GM12891 (cell line): ENCODE measurements around the gene ZFAND3.

ENCODE experiments used
- POLR2A ChIP-seq: IDR thresholded peaks from 2 replicates; pipeline ENCODE4 v1.6.1; 2011; ENCODE audit warnings: low read depth, low read length, control low read depth
- POLR2AphosphoS5 ChIP-seq: IDR thresholded peaks from 2 replicates; pipeline ENCODE4 v1.6.1; 2011; ENCODE audit warnings: low read depth, low read length, control low read depth
- TAF1 ChIP-seq: IDR thresholded peaks from 2 replicates; pipeline ENCODE4 v1.6.1; 2011; ENCODE audit warnings: low read depth, low read length, control low read depth

DNA sequence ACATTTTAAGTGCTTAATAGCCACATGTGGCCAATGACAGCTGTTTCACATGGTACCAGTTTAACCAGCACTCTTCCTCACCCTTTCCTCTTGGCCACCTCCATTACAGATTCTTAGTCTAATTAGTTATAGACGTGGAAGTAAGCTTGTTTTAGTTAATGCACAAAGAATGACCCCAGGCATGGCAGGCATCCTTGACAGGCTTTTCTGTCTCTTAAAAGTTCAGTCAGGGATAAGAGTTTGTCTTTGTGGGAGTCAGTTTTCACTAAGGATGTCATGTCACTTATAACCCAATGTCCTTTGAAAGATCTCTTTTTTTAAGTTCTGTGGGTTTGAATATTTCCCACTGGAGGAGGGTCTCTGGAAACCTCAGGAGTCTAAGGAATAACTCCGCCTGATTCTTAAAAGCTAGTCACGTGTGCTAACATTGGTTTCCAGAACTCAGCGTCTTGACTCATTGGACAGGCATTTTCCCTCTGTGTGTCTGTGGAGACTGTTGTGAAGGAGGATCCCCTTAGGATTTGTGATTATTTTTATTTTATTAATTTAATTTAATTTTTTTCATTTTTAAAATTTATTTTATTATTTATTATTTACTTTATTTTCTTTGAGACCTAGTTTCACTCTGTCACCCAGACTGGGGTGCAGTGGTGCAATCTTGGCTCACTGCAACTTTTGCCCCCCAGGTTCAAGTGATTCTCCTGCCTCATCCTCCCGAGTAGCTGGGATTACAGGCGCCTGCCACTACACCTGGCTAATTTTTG lies 171.4 kb downstream of the ZFAND3 start:
- TF ChIP-seq POLR2A (no peak), TAF1 (no peak), POLR2AphosphoS5 (no peak)
